Panc1 (cell line): Measurements from ENCODE around the gene CHCHD6. TPM values are rescaled to one million over a fixed set of nuclear protein-coding genes. Genes with fewer than 3 reads are reported as not detected.
A peak's percentile ranks its signal among the peaks of the same experiment; 100 is the strongest.

Experiments
- ATAC-seq: fragments of 200-7000 bp; cut with Tn5 transposase; 2 replicates; pipeline ENCODE4 v1.9.1; 2020; ENCODE audit warnings: mild to moderate bottlenecking, moderate library complexity
- BruUV-seq: library from RNA; stranded (reverse); fragments of 400-500 nt; replicated peaks from 2 replicates; lab custom pipeline; 2021; lab: Mats Ljungman, UMichigan
- CTCF ChIA-PET: fragments of 300-600 bp; sonication (Branson Sonifier 250); formaldehyde crosslinking; loops from one replicate; lab custom pipeline; 2022; ENCODE audit warnings: antibody characterized with exemption; lab: Charles Lee
- POLR2A ChIA-PET: fragments of 300-600 bp; sonication (Branson Sonifier 250); formaldehyde crosslinking; loops from one replicate; lab custom pipeline; 2022; ENCODE audit warnings: antibody characterized with exemption; lab: Charles Lee
- DNase-seq: peaks from one replicate; pipeline ENCODE4 v3.0.0-alpha.2; 2010; ENCODE audit warnings: low read depth, low spot score
- H3K27ac ChIP-seq: 2 replicates; pipeline ENCODE4 v1.5.1; 2011; ENCODE audit warnings: mild to moderate bottlenecking, low read length, inconsistent platforms
- H3K27me3 ChIP-seq: fragments of 200-500 bp; sonication (Bioruptor generic); 2 replicates; pipeline ENCODE4 v1.6.0; 2014; ENCODE audit warnings: low read length, inconsistent platforms; ENCODE audit not compliant: control insufficient read depth, insufficient read depth
- H3K36me3 ChIP-seq: fragments of 200-500 bp; sonication (Bioruptor generic); 2 replicates; pipeline ENCODE4 v1.5.1; 2014; ENCODE audit warnings: inconsistent platforms, mild to moderate bottlenecking, low read length, moderate library complexity; ENCODE audit not compliant: control insufficient read depth, insufficient read depth
- H3K4me1 ChIP-seq: 2 replicates; pipeline ENCODE4 v1.5.1; 2011; ENCODE audit warnings: inconsistent platforms, mild to moderate bottlenecking, low read length, moderate library complexity; ENCODE audit not compliant: control insufficient read depth, insufficient read depth
- H3K4me3 ChIP-seq, 2 experiments: 2 replicates each; pipeline ENCODE4 v1.5.1; 2011 to 2012; ENCODE audit warnings: low read depth in 2 of 2, low read length in 2 of 2, mild to moderate bottlenecking in 2 of 2, inconsistent platforms in 1 of 2, moderate library complexity in 1 of 2
- H3K9me3 ChIP-seq: fragments of 200-500 bp; sonication (Bioruptor generic); 2 replicates; pipeline ENCODE4 v1.5.1; 2014; ENCODE audit warnings: low read depth, mild to moderate bottlenecking, inconsistent platforms, low read length, moderate library complexity; ENCODE audit not compliant: control insufficient read depth, insufficient read depth
- POLR2AphosphoS5 ChIP-seq: IDR thresholded peaks from 2 replicates; pipeline ENCODE4 v1.6.1; 2012; ENCODE audit warnings: mild to moderate bottlenecking, low read depth, low read length, moderate library complexity
- REST ChIP-seq, 2 experiments: IDR thresholded peaks; 2 replicates each; pipeline ENCODE4 v1.6.1; 2011 to 2012; ENCODE audit warnings: low read depth in 2 of 2, control low read depth in 1 of 2, low read length in 1 of 2, mild to moderate bottlenecking in 1 of 2, moderate library complexity in 1 of 2; ENCODE audit not compliant: insufficient read depth in 1 of 2
- SIN3A ChIP-seq: IDR thresholded peaks from 2 replicates; pipeline ENCODE4 v1.6.1; 2012; ENCODE audit warnings: low read depth, mild to moderate bottlenecking, low read length, moderate library complexity, borderline replicate concordance; ENCODE audit not compliant: insufficient read depth
- TCF7L2 ChIP-seq: IDR thresholded peaks from 2 replicates; pipeline ENCODE4 v1.6.1; 2011; ENCODE audit warnings: mild to moderate bottlenecking, low read depth, low read length, inconsistent platforms
- in situ Hi-C: cut with HindIII; loops from 2 replicates; pipeline ENCODE4 v1.10.0; 2016; ENCODE audit warnings: low sequenced_read_pairs, low pct_unique_long_range_greater_than_20kb
- intact Hi-C: fragments of 100-400 bp; cut with micrococcal nuclease; formaldehyde crosslinking; loops from one replicate; pipeline ENCODE4 v1.10.0; 2022; ENCODE audit not compliant: unreplicated experiment
- total RNA-seq: library from RNA; stranded (reverse); gene quantifications from one replicate; pipeline ENCODE4 v1.2.1, GENCODE V29; 2021; ENCODE audit not compliant: unreplicated experiment
- TF ChIP-seq, protein P1 (sequence below): fragments of 450-650 bp; IDR thresholded peaks from 2 replicates; pipeline ENCODE4 v1.5.1; 2017; ENCODE audit warnings: mild to moderate bottlenecking

CHCHD6 gene
- total RNA-seq, 1 experiment from 2014 or later: 31.5 TPM

GRCh38 chr3:126958638-126959085 lies 254.6 kb downstream of the CHCHD6 start:
- ChIA-PET POLR2A (no interaction called here), CTCF (interaction anchor here (0.5 kb wide), 1 partner anchor 39 kb away, joined by 8 read pairs; no protein-coding TSS in a partner anchor)
- H3K4me1 ChIP-seq: peaks cover 22% of the 10 kb centered on the region
- no peak for DNase-seq
- in situ Hi-C loops: no loop called here
- intact Hi-C loops: no loop called here
- H3K4me3 ChIP-seq: no peak overlapping the region
- no peak for ATAC-seq
- BruUV-seq: no TSS peak
- H3K36me3 ChIP-seq: no peaks in the 10 kb centered on the region
- H3K27ac ChIP-seq: no peak overlapping the region
- no peaks in the 10 kb centered on the region for H3K9me3 ChIP-seq
- no peak for TF ChIP-seq TCF7L2
- TF ChIP-seq, protein P1, sequence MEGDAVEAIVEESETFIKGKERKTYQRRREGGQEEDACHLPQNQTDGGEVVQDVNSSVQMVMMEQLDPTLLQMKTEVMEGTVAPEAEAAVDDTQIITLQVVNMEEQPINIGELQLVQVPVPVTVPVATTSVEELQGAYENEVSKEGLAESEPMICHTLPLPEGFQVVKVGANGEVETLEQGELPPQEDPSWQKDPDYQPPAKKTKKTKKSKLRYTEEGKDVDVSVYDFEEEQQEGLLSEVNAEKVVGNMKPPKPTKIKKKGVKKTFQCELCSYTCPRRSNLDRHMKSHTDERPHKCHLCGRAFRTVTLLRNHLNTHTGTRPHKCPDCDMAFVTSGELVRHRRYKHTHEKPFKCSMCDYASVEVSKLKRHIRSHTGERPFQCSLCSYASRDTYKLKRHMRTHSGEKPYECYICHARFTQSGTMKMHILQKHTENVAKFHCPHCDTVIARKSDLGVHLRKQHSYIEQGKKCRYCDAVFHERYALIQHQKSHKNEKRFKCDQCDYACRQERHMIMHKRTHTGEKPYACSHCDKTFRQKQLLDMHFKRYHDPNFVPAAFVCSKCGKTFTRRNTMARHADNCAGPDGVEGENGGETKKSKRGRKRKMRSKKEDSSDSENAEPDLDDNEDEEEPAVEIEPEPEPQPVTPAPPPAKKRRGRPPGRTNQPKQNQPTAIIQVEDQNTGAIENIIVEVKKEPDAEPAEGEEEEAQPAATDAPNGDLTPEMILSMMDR: no peak
- TF ChIP-seq SIN3A: no peak
- TF ChIP-seq POLR2AphosphoS5: no peak
- TF ChIP-seq REST (IDR thresholded peaks at IDR 0.05; ENCODE audit: insufficient read depth in 1 of 2, low read depth in 2 of 2, low read length in 1 of 2): no peak
- H3K27me3 ChIP-seq: no peaks in the 10 kb centered on the region

DNA sequence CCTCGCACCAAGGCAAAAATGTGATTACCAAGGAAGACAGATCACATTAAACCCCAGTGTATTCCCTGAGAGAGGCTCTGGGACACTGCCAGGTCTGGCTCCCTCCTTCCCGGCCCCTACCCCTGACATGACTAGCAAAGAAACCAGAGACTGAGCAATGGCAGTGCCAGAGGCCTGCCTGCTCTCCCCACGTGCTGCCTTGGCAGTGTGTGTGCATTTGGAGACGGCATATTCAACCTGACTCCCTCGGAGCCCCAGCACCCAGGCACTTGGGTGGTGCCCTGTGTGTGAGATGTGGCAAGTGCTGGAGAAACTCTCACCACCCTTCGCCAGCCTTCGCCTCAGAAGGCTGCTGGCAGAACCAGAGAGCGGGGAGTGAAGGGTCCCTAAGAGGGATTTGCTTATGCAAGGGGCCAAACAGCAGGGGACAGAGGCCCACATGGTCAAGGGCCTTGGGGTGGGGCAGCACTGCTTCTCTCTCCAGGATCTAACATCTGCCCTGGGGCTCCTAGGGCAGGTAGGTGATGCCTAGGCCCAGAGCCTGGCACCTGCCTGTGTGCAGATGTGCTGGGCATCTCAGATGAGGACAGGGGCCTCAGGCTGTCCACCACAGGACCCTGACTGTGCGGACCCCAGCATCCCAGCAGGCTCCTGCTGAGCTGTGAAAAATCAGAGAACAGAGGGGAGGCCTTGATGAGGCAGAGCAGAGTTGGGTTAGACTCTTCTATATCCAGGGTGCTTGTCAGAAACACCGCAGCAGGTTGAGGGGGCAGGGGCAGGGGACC lies 255.3 kb downstream of the CHCHD6 start:
- TF ChIP-seq REST (IDR thresholded peaks at IDR 0.05; ENCODE audit: insufficient read depth in 1 of 2, low read depth in 2 of 2, low read length in 1 of 2) (no peak), SIN3A (no peak), POLR2AphosphoS5 (no peak), TCF7L2 (no peak)
- TF ChIP-seq, protein P1: no peak
- peaks cover 22% of the 10 kb centered on the region for H3K4me1 ChIP-seq
- ATAC-seq: no peak
- no peak overlapping the region for H3K4me3 ChIP-seq
- no peaks in the 10 kb centered on the region for H3K9me3 ChIP-seq
- in situ Hi-C loops (no loop called here), intact Hi-C loops (no loop called here)
- ChIA-PET POLR2A (no interaction called here), CTCF (no interaction called here)
- DNase-seq: no peak
- H3K27me3 ChIP-seq: no peaks in the 10 kb centered on the region
- no TSS peak for BruUV-seq
- no peaks in the 10 kb centered on the region for H3K36me3 ChIP-seq
- peak overlapping the region; percentile 78 for H3K27ac ChIP-seq
